Colonic mucosa (tissue), 4 donors: ENCODE data around the gene RPH3AL. TPM values are rescaled to one million over a fixed set of nuclear protein-coding genes. Genes with fewer than 3 reads are reported as not detected.

Experiments
- DNase-seq: peaks from one replicate; pipeline ENCODE4 v3.0.0-alpha.2; 2020
- H3K27ac ChIP-seq: fragments of 200-600 bp; one replicate; pipeline ENCODE4 v1.8.0; 2021
- H3K27me3 ChIP-seq: fragments of 200-600 bp; one replicate; pipeline ENCODE4 v1.8.0; 2021
- H3K36me3 ChIP-seq: fragments of 200-600 bp; one replicate; pipeline ENCODE4 v1.8.0; 2021
- H3K4me1 ChIP-seq: fragments of 200-600 bp; one replicate; pipeline ENCODE4 v1.8.0; 2021; ENCODE audit warnings: mild to moderate bottlenecking
- H3K4me3 ChIP-seq: fragments of 200-600 bp; one replicate; pipeline ENCODE4 v1.8.0; 2021
- H3K9ac ChIP-seq, 2 donors: one replicate each; pipeline ENCODE4 v1.7.0; 2013; ENCODE audit warnings: control low read depth in 2 of 2, low read depth in 2 of 2, low read length in 2 of 2
- H3K9me3 ChIP-seq: fragments of 200-600 bp; one replicate; pipeline ENCODE4 v1.8.0; 2021
- CTCF ChIP-seq: fragments of 200-600 bp; IDR thresholded peaks from one replicate; pipeline ENCODE4 v1.8.0; 2022; ENCODE audit warnings: antibody characterized with exemption, mild to moderate bottlenecking
- intact Hi-C: fragments of 100-400 bp; cut with DNase I; formaldehyde crosslinking; loops from one replicate; pipeline ENCODE4 v1.14.1; 2022
- total RNA-seq, 2 donors: library from RNA; stranded (reverse); fragmentation: NEBNext Ultra II Directional in 1 of 2; extraction: Animal tissue kit (Norgen Biotek cat#: 25700) in 1 of 2; gene quantifications; one replicate each; pipeline ENCODE4 v1.2.1, GENCODE V29; 2021
- donor health status: healthy.
- donor health status: DM: no; HTN: no; CAD: no.
- donor health status: DM: no; HTN: no; CAD: no.

RPH3AL gene
- total RNA-seq: 10 to 100 TPM; 14.9 to 34.2 TPM

GRCh38 chr17:352421-353212 is at the start of gene RPH3AL:
RPH3AL (minus strand) TSS chr17:352807; CDS start chr17:327543, 25,264 bp downstream.
- H3K4me3 ChIP-seq: no peak within 1 kb of the TSS
- no peak for TF ChIP-seq CTCF
- H3K4me1 ChIP-seq: peaks cover 16% of the 10 kb centered on the region
- H3K9me3 ChIP-seq: no peaks in the 10 kb centered on the region
- DNase-seq: peak; percentile 86
- H3K9ac ChIP-seq: peak within 1 kb of the TSS; percentile 61 to 75
- no peaks in the 10 kb centered on the region for H3K36me3 ChIP-seq
- intact Hi-C loops: loop anchor here (10.0 kb wide), 1 partner anchor 108 kb away; no protein-coding TSS in a partner anchor
- no peaks in the 10 kb centered on the region for H3K27me3 ChIP-seq
- peak within 1 kb of the TSS; percentile 85 for H3K27ac ChIP-seq

GRCh38 chr17:400257-400656 is 47.6 kb upstream of the RPH3AL start:
- Histone ChIP-seq H3K27ac (no peak overlapping the region), H3K9ac (no peak overlapping the region), H3K27me3 (no peaks in the 10 kb centered on the region), H3K36me3 (no peaks in the 10 kb centered on the region), H3K4me1 (no peaks in the 10 kb centered on the region), H3K4me3 (no peak overlapping the region), H3K9me3 (no peaks in the 10 kb centered on the region)
- no peak for DNase-seq
- TF ChIP-seq CTCF: no peak
- intact Hi-C loops: no loop called here

- no peak for DNase-seq
- intact Hi-C loops: no loop called here
- Histone ChIP-seq H3K4me3 (no peak overlapping the region), H3K9me3 (no peaks in the 10 kb centered on the region), H3K36me3 (no peaks in the 10 kb centered on the region), H3K4me1 (no peaks in the 10 kb centered on the region), H3K27me3 (no peaks in the 10 kb centered on the region), H3K27ac (no peak overlapping the region), H3K9ac (no peak overlapping the region)
- no peak for TF ChIP-seq CTCF
Observed at GRCh38 chr17:396788-397187, 44.2 kb upstream of the RPH3AL start.

GRCh38 chr17:395974-396373 is 43.4 kb upstream of the RPH3AL start:
- DNase-seq: no peak
- H3K36me3 ChIP-seq: no peaks in the 10 kb centered on the region
- intact Hi-C loops: no loop called here
- no peak overlapping the region for H3K4me3 ChIP-seq
- no peak overlapping the region for H3K9ac ChIP-seq
- no peaks in the 10 kb centered on the region for H3K27me3 ChIP-seq
- no peak overlapping the region for H3K27ac ChIP-seq
- no peaks in the 10 kb centered on the region for H3K4me1 ChIP-seq
- TF ChIP-seq CTCF: no peak
- no peaks in the 10 kb centered on the region for H3K9me3 ChIP-seq

- H3K4me3 ChIP-seq: no peak overlapping the region
- no peaks in the 10 kb centered on the region for H3K36me3 ChIP-seq
- no peak for TF ChIP-seq CTCF
- H3K27me3 ChIP-seq: no peaks in the 10 kb centered on the region
- no peak for DNase-seq
- no peaks in the 10 kb centered on the region for H3K9me3 ChIP-seq
- no peaks in the 10 kb centered on the region for H3K4me1 ChIP-seq
- H3K27ac ChIP-seq: no peak overlapping the region
- intact Hi-C loops: no loop called here
- no peak overlapping the region for H3K9ac ChIP-seq
Observed at GRCh38 chr17:395179-395578, 42.6 kb upstream of the RPH3AL start.
